GM18909 (cell line): ENCODE measurements around the gene CFL1.

Source experiments
- ATAC-seq: cut with Tn5 transposase; IDR thresholded peaks from one replicate; pipeline ENCODE4 v1.9.1; 2021; ENCODE audit warnings: mild to moderate bottlenecking; ENCODE audit not compliant: unreplicated experiment, poor library complexity

CFL1 gene

DNA sequence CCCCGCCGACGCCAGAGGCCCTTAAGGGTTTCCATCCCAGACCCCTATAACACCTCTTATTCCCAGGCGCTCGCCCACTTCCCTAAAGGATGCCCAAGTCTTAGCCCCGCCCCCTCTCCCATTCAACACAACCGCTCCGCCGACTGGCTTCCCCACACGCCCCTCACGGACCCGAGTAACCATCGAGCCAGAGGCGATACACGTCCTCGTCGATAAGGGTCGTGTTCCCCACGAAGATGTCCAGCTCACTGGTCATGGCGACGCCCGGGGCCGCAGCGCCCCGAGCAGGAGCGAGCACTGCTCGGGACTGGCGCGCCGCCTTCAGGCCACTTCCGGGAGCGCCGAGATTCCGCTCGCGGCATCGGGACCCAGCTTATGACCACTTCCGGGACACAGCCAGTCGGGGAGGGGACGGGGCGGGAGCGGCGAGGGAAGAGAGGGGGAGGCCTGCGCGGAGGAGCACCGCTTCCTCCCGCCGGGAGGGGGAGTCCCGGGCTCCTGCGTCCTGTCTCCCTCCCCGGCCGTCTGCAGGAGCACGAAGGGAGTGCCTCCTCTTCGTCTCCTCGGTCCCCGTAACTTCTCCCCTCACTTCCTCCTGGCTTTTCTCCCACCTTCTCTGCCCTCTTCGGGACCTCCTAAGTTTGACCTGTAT lies 30.3 kb upstream of the CFL1 start, which contains the start of gene FIBP:
TSS of gene FIBP (minus strand) at position 309 of the 652 bp plus-strand sequence. CDS start at position 256, 53 bp downstream.
- peak; percentile 45 for ATAC-seq

DNA sequence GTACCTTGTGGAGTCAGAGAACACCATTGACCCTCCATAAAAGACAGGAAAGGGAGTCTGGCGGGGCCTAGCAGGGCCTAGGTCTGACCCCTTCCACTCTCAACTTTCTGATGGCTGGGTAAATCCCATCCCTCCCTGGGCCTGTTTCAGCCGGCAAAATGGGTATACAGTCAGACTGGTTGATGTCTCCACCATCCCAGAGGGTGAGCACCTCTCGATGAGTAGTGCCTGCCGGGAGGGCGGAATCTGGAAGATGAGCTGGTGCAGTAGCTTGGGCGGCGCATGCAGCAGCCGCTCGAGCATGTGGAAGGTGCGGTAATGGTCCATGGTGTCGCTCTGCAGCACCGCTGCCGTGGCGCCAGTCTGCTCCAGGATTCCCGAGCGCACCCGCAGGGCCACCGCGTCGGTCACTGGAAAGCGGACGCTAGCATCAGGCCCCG lies 29.8 kb upstream of the CFL1 start:
- ATAC-seq: no peak

DNA sequence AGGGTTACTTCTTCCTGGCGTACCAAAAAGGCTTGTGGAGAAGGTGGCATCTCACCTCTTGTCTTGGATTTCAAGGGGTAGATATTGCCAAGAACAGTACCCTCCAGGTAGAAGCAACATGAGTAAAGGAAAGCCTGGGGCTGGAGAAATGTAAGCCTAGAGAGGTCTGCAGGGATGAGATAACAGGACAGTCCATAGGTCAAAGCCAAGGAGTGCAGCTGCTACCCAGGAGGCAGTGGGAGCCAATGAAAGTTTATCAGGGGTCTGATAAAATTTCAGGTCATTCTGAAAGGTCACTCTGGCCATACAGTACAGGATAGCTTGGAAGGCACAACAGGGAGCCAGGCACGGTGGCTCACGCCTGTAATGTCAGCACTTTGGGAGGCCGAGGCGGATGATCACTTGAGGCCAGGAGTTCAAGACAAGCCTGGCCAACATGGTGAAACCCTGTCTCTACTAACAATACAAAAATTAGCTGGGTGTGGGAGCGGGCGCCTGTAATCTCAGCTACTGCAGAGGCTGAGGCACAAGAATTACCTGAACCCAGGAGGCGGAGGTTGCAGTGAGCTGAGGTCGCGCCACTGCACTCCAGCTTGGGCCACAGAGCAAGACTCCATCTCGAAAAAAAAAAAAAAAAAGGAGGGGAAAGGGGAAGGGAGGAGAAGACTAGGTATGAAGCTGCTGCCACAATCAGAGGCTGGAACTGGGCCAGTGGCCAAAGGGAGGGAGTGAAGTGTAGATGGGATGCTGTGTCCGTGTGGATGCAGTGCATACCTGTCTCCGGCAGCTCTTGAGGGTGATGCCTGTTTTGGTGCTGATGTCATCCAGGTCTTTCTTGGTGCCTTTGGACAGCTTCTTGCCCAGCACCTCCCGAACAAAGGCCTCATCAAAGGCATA lies 29.1 kb upstream of the CFL1 start:
- ATAC-seq: no peak

DNA sequence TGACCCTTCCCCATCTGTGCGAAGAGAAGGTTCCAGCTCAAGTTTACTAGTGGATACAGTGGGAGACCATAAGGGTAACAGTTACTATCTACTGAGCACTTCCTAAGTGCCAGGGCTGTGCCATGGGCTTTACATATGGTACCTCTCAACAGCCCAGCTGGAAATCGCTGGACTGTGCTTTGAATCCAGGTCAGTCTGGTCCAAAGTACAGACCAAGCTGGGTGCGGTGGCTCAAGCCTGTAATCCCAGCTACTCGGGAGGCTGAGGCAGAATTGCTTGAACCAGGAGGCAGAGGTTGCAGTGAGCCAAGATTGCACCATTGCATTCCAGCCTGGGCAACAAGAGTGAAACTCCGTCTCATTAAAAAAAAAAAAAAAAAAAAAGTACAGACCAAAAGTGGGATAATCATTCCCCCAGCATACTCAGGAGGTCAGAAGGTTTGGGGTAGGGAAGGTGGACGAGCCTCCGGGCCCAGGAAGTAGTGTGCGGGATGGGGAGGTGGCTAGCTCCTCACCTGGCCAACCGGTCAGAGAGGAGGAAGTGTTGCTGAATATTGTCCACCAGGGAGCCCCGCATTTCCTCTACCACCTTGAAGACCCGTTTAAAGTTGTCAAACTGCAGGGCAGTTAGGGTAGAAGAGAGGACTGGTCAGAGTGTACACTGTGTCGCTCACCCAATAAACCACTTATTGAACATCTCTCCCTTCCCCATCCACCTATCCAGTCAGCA lies 28.0 kb upstream of the CFL1 start:
- no peak for ATAC-seq

DNA sequence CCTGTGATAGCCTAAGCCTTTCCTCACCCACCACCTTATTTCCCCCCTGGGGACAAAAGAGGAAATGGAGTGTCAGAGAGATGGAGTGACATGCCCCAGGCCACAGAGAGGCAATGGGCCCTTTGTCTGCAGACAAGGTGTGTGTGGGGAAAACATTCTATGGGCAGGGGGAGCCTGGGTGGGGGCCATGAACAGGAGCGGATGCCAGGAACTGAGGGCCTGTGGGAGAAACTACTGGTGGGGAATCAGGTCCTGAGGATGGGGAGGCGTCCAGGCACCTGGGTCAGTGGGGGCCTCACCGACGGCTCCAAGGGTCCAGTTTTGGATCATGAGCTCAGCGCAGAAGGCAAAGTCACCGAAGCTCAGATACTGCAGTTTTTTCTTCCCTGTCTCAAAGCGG lies 27.3 kb upstream of the CFL1 start:
- ATAC-seq: no peak

DNA sequence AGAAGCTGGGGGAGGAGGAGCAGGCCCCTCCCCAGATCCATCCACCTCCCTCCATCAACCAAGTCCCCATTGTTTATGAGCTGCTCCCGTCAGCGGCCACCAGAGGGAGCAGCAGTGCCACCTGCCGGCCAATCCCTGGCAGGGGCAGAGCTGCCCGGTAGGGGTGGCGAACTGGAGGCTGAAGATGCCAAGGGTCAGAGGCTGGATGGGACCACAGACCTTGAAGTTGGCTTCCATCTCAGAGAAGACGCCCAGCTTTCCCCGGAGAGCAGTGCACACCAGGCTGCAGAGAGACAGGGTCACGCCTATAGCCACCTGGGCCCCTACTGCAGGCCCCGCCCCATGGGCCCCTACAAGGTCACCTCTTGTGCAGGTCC lies 26.7 kb upstream of the CFL1 start:
- peak; percentile 28 for ATAC-seq

DNA sequence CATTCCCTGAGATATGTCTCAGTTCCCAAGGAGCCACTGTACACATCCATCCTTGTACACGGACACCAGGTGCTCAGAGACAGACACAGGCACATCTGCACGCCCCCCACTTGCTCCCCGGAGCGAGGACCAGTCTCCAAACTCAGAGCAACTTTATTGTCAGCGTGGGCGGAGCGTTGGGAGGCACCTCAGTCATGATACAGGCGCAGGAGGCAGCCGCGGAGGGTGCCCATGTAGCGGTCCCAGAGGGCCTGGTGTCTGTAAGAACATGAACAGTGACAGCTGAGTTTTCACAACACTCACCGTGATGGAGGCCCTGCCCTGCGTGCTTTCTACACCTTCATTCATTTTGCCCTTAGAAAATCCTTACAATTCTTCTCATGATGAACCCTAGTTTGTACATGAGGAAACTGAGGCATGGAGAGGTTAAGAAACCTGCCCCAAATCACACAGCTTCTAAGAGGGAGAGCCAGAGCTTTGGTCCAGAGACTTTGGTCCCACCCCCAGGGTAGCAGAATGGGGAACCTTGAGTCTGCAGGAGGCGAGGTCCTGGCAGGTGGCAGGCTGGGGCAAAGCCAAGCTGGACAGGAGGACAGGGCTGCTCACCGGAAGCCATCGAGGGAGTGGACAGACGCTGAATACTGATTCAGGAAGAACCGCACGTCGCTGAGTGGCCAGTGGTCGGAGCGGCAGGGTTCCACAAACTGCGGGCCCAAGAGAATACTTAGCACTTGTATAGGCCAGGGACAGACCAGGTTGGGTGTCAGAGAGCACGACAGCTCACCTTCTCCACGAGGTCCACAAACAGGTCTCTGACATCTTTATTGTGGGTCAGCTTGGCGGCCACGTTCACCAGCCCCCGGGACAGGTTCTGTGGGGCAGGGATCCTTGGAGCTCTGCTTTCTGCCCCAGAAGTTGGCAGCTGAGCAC lies 26.1 kb upstream of the CFL1 start:
- no peak for ATAC-seq

DNA sequence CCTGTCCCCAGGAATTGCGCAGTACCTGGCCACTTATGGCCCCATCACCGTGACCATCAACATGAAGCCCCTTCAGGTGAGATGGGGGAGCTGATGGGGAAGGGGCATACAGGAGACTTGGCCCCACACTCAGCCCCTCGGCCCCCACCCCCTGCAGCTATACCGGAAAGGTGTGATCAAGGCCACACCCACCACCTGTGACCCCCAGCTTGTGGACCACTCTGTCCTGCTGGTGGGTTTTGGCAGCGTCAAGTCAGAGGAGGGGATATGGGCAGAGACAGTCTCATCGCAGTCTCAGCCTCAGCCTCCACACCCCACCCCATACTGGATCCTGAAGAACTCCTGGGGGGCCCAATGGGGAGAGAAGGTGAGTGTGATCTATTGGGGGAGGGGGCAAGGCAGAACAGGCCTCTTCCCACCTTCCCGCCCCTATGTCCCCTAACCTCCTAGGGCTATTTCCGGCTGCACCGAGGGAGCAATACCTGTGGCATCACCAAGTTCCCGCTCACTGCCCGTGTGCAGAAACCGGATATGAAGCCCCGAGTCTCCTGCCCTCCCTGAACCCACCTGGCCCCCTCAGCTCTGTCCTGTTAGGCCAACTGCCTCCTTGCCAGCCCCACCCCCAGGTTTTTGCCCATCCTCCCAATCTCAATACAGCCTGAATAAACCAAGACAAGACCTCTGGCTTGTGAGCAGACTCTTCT lies 25.2 kb upstream of the CFL1 start:
- no peak for ATAC-seq

DNA sequence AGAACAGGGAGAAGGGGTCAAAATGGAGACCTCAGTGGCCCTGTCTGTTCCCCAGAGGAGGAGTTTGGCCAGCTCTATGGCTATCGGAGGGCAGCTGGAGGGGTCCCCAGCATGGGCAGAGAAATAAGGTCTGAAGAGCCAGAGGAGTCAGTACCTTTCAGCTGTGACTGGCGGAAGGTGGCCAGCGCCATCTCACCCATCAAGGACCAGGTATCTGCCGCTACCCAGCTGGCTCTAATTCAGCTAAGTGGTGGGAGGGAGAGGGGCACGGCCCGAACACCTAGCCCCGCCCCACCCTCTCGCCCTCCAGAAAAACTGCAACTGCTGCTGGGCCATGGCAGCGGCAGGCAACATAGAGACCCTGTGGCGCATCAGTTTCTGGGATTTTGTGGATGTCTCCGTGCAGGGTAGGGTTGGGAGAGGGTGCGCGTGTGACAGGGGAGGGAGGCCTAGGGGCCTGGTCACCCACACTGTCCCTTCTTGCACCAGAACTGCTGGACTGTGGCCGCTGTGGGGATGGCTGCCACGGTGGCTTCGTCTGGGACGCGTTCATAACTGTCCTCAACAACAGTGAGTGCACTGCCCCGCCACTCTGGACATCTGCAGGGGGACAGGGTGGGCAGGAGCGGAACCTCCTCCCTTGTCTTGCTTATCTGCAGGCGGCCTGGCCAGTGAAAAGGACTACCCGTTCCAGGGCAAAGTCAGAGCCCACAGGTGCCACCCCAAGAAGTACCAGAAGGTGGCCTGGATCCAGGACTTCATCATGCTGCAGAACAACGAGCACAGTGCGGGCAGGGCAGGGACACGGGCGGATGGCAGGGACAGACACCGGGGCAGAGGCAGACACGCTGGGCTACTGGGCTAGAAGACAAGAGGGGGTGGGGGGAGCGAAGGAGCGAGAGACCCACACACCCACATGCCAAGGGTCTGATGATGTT lies 24.4 kb upstream of the CFL1 start:
- ATAC-seq: no peak

DNA sequence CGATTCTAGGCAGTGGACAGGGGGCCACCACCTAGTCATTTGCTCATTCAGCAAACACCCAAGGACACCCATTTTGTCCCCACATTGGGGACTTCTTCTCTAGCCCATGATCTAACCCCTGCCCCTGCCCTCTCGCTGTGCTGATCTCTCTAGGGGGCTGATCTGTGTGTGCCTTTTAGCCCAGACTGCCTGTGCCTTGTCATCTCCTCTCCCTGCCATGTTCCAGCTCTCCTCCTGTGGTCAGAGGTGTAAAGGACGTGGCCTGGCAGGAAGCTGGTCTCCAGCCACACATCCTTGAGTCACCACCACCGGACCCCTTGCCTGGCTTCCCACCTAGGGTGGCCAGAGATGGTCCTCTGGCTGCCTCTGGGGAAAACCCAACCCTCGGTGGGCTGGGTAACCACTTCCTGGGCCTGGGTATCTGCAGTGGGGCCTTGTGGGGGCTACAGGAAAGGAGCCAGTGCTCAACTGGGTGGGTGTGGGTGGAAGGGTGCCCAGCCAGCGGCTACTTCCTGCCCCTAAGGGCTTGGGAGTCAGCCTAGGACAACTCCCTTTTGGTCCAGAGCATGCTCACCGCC lies 23.0 kb upstream of the CFL1 start:
- no peak for ATAC-seq

DNA sequence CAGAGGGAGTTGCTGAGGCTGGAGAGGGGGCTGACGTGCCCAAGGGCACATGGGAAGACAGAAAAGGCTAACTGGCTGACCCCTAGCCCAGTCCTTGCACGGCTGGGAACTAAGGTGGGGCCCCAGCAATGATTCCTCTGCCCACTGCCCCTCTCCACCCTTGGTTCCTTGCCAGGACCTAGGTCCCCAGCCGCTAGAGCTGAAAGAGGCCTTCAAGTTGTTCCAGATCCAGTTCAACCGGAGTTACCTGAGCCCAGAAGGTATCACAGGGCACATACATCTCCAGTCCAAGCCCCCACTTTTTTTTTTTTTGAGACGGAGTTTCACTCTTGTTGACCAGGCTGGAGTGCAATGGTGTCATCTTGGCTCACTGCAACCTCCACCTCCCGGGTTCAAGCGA lies 22.0 kb upstream of the CFL1 start:
- ATAC-seq: no peak

DNA sequence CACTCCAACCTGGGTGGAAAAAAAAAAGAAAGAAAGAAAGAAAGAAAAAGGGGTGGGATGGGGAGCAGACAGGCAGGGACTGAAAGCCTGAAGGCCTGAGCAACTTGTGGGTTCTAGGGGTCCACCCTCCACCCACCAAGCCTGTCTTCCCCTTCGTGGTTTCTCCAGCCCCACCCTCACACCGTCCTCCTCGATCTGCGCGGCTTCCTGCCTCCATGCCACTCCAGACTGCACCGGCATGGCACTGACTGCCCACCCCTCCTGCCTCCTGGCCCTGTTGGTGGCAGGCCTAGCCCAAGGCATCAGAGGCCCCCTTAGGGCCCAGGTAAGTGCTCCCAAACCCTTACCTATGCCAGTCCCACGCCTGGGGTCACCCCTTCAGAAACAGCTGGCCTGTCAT lies 21.6 kb upstream of the CFL1 start, which contains the start of gene CTSW:
TSS of gene CTSW (plus strand) at position 221 of the 400 bp plus-strand sequence. CDS start at position 239, 18 bp downstream.
- ATAC-seq: no peak

DNA sequence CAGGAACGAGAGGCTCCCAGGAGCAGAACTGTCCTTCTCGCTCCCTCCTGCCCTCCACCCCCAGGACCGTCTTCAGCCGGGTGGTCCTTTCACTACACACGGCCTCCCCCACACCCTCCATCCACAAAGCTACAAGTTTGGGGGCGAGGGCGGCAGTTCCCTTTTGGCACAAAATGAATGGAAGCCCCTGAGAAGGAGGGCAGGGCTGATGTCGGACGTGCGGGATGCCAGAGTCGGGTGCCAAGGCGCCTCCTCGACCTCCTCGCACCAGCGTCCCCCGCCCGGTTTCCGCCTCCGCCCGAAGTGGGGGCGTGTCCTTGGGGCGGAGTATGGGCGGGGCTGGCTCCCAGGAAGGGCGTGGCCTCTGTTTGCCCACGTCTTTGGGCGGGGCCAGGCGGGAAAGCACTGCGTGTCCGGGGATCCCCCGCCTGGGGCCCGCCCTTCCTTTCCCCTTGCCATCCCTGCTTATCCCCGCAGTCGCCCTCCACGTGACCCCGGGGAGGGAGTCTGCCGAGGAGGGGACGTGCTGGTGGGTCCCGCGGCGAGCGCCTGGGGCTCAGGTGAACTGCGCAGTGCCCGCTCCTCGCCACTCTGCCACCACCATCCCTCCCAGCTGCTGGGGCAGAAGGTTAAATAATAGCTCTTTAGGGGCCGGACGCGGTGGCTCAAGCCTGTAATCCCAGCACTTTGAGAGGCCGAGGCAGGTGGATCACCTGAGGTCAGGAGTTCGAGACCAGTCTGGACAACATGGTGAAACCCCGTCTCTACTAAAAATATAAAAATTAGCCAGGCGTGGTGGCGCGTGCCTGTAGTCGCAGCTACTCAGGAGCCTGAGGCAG lies 15.6 kb upstream of the CFL1 start:
- ATAC-seq: peak; percentile 86

DNA sequence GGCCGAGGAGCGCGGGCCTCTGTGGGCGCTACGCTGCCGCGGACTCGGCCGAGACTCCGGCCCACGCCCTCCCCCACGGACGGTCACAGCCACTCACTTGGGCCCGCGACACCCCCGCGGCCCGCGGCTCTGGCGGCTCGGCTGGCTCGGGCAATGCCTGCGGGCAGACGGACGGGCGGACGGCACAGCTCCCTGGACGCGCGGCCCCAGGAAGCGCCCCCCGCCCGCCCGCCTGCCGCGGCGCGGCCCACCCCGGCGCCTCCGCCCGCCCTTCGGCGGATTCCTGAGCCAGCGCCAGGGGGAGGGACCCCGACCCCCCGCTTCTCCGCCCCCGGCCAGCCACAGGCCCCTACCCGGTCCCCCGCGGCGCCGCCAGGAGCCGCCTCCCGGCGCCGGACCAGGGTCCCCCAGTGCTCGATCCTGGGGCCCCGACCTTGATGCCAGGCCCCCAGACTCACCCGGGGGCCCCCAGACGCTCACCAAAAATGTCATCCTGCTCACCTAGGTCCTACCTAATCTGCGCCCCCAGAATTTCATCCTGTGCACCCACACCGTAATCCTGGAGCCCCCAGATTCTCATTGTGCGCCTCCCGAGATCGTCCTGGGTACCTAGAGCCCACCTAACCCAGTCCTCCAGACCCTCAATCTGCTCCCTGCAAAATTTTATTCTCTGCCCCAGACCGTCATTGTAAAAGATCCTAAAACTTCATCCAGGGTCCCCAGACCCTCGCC lies 14.8 kb upstream of the CFL1 start, which contains the start of gene EFEMP2:
TSS of gene EFEMP2 (minus strand) at position 215 of the 732 bp plus-strand sequence. CDS start 446 bp downstream, outside the sequence.
- no peak for ATAC-seq

DNA sequence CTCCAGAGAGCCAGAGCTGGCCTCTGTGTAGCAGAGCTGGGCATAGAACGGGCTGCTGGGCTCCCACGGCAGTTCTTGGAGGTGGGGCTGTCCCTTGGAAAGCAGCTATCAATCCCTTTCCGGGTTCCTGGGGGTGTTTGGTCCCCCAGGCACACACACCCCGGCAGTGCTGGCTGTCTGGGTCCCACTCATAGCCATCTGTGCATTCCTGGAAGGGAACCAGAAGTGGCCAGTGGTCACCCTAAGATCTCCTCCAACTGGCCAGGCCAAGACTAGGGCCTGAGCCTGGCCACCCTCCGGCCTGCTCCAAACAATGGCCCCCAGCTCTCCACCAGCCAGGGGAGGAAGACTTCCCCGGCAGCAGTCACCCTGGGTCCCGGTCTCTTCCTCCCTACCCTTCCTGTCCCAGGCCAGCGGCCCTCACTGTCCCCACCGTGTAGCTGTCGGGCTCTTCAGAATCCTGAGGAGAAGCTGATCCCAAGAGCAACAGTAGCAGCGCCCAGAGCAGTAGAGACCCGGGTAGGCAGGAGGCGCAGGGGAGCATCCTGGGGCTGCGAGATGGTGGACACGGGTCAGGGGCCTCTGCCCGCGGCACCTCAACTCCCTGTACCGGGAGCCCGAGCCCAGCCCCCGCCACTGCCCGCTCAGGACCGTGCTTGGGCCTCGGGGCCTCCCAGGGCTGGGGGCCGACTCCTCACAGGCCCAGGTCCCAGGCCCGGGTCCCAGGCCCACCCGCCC lies 14.0 kb upstream of the CFL1 start:
- no peak for ATAC-seq
